Activated naive CD8-positive, alpha-beta T cell treated with anti-CD3 and anti-CD28 coated beads for 36 hours (primary cell): ENCODE data around the gene LCE3D. TPM values are rescaled to one million over a fixed set of nuclear protein-coding genes. Genes with fewer than 3 reads are reported as not detected.
"Not testable (repeated sequence)": the region's sequence is repeated elsewhere in the genome, so short reads cannot be mapped to it uniquely, and the experiment has no call there.

Source experiments
- DNase-seq: peaks from one replicate; pipeline ENCODE4 v3.0.0; 2021
- H3K27ac Mint-ChIP-seq: one replicate; pipeline ENCODE4 v1.8.0; 2022; ENCODE audit warnings: mild to moderate bottlenecking, moderate library complexity, mixed read lengths
- H3K27me3 Mint-ChIP-seq: one replicate; pipeline ENCODE4 v1.8.0; 2022; ENCODE audit warnings: mild to moderate bottlenecking, mixed read lengths
- H3K36me3 Mint-ChIP-seq: one replicate; pipeline ENCODE4 v1.8.0; 2021; ENCODE audit warnings: mild to moderate bottlenecking, mixed read lengths
- H3K4me1 Mint-ChIP-seq: one replicate; pipeline ENCODE4 v1.8.0; 2021; ENCODE audit warnings: mixed read lengths
- H3K4me3 Mint-ChIP-seq: one replicate; pipeline ENCODE4 v1.8.0; 2022; ENCODE audit warnings: mild to moderate bottlenecking, moderate library complexity, mixed read lengths
- H3K9me3 Mint-ChIP-seq: one replicate; pipeline ENCODE4 v1.8.0; 2022; ENCODE audit warnings: mixed read lengths
- total RNA-seq, 2 experiments: library from RNA; stranded (reverse); gene quantifications; one replicate each; pipeline ENCODE4 v1.2.3, GENCODE V29; 2021

Gene LCE3D
- total RNA-seq, 2 experiments from 2014 or later, result not detected

- H3K27me3 Mint-ChIP-seq, result peaks cover 24% of the 10 kb centered on the region
- H3K4me1 Mint-ChIP-seq, H3K27ac Mint-ChIP-seq, H3K4me3 Mint-ChIP-seq, H3K9me3 Mint-ChIP-seq, DNase-seq, H3K36me3 Mint-ChIP-seq: not testable (repeated sequence)
Measured at GRCh38 chr1:152548358-152548757, 32.0 kb downstream of the LCE3D start.

- Mint-ChIP-seq H3K9me3 (peaks cover 2% of the 10 kb centered on the region), H3K27ac (no peak overlapping the region), H3K4me1 (no peaks in the 10 kb centered on the region), H3K4me3 (no peak overlapping the region), H3K36me3 (no peaks in the 10 kb centered on the region), H3K27me3 (peaks cover 15% of the 10 kb centered on the region)
- no peak for DNase-seq
Measured at GRCh38 chr1:152546704-152547103, 33.6 kb downstream of the LCE3D start.

- Mint-ChIP-seq H3K36me3 (no peaks in the 10 kb centered on the region), H3K9me3 (peaks cover 2% of the 10 kb centered on the region)
Measured at GRCh38 chr1:152543820-152544219, 36.5 kb downstream of the LCE3D start.

GRCh38 chr1:152539901-152540300 lies 40.4 kb downstream of the LCE3D start:
- Mint-ChIP-seq H3K36me3 (no peaks in the 10 kb centered on the region), H3K9me3 (no peaks in the 10 kb centered on the region), H3K4me1 (no peaks in the 10 kb centered on the region), H3K27me3 (peaks cover 23% of the 10 kb centered on the region), H3K4me3 (no peak overlapping the region), H3K27ac (no peak overlapping the region)
- no peak for DNase-seq

More at GRCh38 chr1:152543820-152544219, 36.5 kb downstream of the LCE3D start:
- Mint-ChIP-seq H3K4me3 (no peak overlapping the region), H3K27me3 (peaks cover 18% of the 10 kb centered on the region), H3K4me1 (no peaks in the 10 kb centered on the region), H3K27ac (no peak overlapping the region)
- no peak for DNase-seq

- no peak overlapping the region for H3K4me3 Mint-ChIP-seq
- H3K27ac Mint-ChIP-seq, result no peak overlapping the region
- H3K4me1 Mint-ChIP-seq, result no peaks in the 10 kb centered on the region
- no peak for DNase-seq
- peaks cover 33% of the 10 kb centered on the region for H3K27me3 Mint-ChIP-seq
- H3K9me3 Mint-ChIP-seq, result no peaks in the 10 kb centered on the region
- no peaks in the 10 kb centered on the region for H3K36me3 Mint-ChIP-seq
Measured at GRCh38 chr1:152537496-152537895, 42.8 kb downstream of the LCE3D start.

GRCh38 chr1:152535774-152536173 lies 44.5 kb downstream of the LCE3D start:
- no peaks in the 10 kb centered on the region for H3K4me1 Mint-ChIP-seq
- H3K27me3 Mint-ChIP-seq, result peaks cover 30% of the 10 kb centered on the region
- H3K27ac Mint-ChIP-seq, result no peak overlapping the region
- no peak overlapping the region for H3K4me3 Mint-ChIP-seq
- peaks cover 3% of the 10 kb centered on the region for H3K9me3 Mint-ChIP-seq
- no peak for DNase-seq
- peaks cover 2% of the 10 kb centered on the region for H3K36me3 Mint-ChIP-seq

GRCh38 chr1:152533327-152533938 lies 46.9 kb downstream of the LCE3D start:
- Mint-ChIP-seq H3K4me3 (no peak overlapping the region), H3K9me3 (peaks cover 3% of the 10 kb centered on the region), H3K27me3 (peaks cover 43% of the 10 kb centered on the region), H3K27ac (no peak overlapping the region), H3K4me1 (no peaks in the 10 kb centered on the region), H3K36me3 (peaks cover 2% of the 10 kb centered on the region)
- peak; percentile 18 for DNase-seq

Other genes with a start within 250 kb of the LCE3D start
- gene FLG2, start 220.5 kb downstream of the LCE3D start, total RNA-seq, result not detected
- gene CRNN, start 166.3 kb downstream of the LCE3D start, total RNA-seq, result not detected
- gene LCE5A, start 69.7 kb downstream of the LCE3D start, total RNA-seq, result not detected
- gene CRCT1, start 66.0 kb downstream of the LCE3D start, total RNA-seq, result not detected
- not detected for gene LCE3E, start 13.7 kb downstream of the LCE3D start, total RNA-seq
- gene LCE3C, start 19.7 kb upstream of the LCE3D start, total RNA-seq, result not detected
- not detected for gene LCE3B, start 33.3 kb upstream of the LCE3D start, total RNA-seq
- not detected for gene LCE3A, start 42.6 kb upstream of the LCE3D start, total RNA-seq
- gene LCE2D, start 82.9 kb upstream of the LCE3D start, total RNA-seq, result not detected
- gene LCE2C, start 94.8 kb upstream of the LCE3D start, total RNA-seq, result not detected
- gene LCE2B, start 105.6 kb upstream of the LCE3D start, total RNA-seq, result not detected
- not detected for gene LCE2A, start 117.8 kb upstream of the LCE3D start, total RNA-seq
- gene LCE4A, start 127.6 kb upstream of the LCE3D start, total RNA-seq, result not detected
- gene KPRP, start 177.5 kb upstream of the LCE3D start, total RNA-seq, result not detected
- not detected for gene LCE1F, start 194.6 kb upstream of the LCE3D start, total RNA-seq
- not detected for gene LCE1E, start 205.7 kb upstream of the LCE3D start, total RNA-seq
- not detected for gene LCE1D, start 216.2 kb upstream of the LCE3D start, total RNA-seq
- gene LCE1C, start 226.1 kb upstream of the LCE3D start, total RNA-seq, result not detected
- not detected for gene LCE1B, start 231.5 kb upstream of the LCE3D start, total RNA-seq
- gene LCE1A, start 247.0 kb upstream of the LCE3D start, total RNA-seq, result not detected